Measurements from ENCODE around the gene CSH1.
"Not testable (repeated sequence)": the region's sequence is repeated elsewhere in the genome, so short reads cannot be mapped to it uniquely, and the experiment has no call there.

CSH1 gene

DNA sequence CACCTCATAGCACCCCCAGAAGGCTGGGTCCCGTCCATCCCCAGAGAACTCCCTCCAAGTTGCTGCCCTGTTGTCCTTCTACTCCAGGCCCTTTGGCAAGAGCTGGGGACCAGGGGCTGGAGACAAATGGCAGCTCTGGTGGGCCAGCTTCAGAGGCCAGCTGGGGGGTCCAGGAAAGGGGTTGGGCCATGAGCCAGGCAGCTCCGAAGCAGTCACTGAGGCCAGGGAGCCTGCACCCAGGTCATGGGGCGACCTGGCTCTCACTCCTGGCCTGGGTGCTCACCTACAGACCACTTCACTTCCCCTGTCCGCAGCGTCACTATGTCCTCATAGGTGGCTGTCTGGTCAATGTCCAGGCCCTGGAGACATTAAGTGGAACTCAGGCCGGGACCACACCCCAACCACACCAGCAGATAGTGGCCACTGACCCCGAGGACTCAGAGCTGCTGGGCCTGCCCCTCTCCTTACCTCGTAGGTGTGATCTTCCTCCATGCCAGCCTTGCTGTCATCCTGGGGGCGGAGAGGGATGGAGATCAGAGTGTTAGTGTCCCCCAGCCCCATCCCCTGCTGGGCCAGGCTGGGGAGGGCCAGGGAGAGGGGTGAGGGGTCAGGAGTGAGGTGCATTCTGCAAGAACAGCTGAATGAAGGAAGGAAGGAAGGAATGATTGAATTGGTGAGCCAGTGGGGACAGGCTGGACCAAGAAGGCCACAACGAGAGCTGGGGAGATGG is 32.8 kb upstream of the CSH1 start:
- DNase-seq (ENCODE audit: low spot score) = no peak

DNA sequence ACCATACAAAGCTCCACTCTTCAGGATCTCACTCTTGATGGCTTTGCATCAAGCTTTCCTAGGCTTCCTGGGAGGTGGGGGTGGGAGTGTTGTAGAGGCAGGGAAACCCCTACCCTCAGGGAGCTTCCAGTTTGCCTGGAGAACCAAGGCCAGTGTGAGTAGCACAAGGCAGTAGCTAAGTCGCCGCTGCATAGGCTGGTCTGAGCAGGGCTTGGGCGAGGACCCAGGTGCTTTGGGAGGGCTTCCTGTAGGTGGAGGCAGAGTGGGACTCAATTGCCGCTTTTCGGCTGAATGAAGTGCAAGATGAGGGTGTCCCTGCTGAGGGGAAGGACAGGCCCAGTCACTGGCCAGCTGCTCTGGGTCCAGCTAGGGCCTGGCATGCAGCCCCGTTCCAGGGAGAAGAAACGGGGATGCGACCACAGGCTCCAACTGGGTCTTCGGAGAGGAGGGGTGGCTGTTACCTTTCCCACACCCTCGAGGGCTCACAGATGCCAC is 31.8 kb upstream of the CSH1 start:
- no peak for DNase-seq (ENCODE audit: low spot score)

DNA sequence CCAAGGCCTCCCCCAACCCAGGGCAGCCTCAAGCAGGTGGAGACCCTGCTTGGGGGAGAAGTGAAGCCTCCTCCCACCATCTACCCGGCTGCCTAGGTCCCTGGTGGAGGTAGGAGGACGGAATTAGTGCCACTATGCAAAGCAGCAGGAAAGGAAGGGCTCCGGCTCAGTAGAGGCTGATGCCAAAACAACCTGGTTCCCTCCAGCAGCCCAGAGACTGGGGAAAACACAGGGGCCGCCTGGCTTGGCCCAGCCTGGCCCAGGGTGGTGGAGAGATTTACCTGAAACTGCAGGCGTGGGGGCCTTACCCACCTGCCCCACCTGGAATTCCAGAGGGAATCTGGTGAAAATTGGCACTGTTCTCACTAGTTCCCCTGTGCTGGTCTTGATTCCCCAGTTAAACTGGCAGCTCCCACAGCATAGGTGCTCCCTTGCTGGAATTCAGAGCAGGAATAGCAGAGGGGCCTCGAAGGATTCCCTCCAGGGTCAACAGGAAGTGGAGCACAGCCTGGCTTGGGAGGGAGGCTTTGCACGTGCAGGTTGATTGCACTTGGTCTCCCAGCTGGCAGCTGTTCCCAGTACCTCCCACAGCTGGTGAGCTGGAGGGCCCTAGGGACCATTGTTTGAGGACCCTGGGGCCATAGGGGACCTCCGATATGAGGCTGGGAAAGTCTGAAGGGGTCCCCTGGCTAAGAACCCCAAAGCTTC is 31.2 kb upstream of the CSH1 start:
- peak; percentile 7 for DNase-seq (ENCODE audit: low spot score)

- DNase-seq (ENCODE audit: low spot score) = no peak
Measured at GRCh38 chr17:63926164-63926563, 29.8 kb upstream of the CSH1 start.

GRCh38 chr17:63925615-63926014 is 29.2 kb upstream of the CSH1 start:
- peak; percentile 4 for DNase-seq (ENCODE audit: low spot score)

- DNase-seq (ENCODE audit: low spot score) = not testable (repeated sequence)
Measured at GRCh38 chr17:63922402-63922801, 26.0 kb upstream of the CSH1 start.

DNA sequence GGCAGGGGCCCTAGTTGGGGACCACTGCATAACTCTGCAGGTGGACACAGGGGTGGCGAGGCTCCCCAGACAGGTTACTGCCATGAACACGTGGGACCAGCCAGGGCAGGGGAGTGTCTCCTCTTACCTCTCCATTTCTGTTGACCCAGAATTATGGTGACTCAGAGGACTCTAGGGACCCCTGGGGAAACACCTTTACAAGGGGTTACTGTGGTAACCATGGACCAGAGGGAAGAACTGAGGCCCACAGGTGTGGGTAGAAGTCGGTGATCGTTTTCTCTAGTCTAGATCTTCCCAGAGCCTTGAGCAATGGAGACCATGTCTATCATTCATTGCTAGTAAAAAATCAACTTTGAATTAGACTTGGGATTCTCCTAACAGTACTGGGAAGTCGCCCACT is 24.4 kb upstream of the CSH1 start:
- DNase-seq (ENCODE audit: low spot score) = not testable (repeated sequence)

- DNase-seq (ENCODE audit: low spot score) = not testable (repeated sequence)
Measured at GRCh38 chr17:63920050-63920449, 23.7 kb upstream of the CSH1 start.

DNA sequence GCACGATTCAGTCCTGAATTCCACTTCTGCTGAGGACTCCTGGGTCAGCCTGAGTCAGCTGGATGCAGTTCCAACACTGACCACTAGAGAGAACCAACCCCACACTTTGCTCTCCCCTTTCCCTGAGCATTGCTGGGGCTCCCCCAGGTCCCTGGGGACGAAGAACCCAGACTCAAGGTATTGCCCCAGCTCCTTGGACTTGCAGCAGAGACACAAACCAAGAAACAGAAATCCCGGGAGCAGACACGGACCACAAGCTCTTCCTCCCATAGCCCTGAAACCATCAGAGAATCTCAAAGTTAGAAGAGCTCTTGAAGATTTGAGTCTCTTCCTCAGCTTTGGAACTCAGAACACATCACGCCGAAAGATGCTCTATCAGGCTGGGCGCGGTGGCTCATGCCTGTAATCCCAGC is 22.9 kb upstream of the CSH1 start:
- DNase-seq (ENCODE audit: low spot score) = peak; percentile 87

DNA sequence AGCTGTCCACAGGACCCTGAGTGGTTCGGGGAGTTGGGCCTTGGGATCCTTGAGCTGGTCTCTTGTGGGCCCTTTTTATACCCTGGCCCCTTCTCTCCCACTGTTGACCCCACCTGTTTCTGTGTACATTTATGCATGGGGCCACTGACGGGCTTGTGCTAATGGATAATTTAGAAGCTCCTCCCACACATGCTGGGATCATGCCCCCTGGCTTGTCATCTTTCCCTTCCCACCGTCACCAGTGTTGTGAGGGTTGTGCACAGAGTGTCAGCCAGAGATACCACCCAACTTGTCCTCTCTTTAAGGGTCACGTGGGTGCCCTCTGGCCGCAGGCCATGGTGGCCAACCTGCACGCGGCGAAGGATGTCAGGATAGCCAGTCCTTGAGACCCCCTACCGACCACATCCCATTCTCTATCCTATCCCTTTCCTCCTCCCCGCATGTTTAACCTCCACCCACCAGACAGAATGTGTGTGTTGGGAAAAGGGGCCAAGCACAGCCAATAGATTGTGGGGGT is 22.5 kb upstream of the CSH1 start, which contains the start of gene GH1:
TSS of gene GH1 (minus strand) at position 51 of the 517 bp plus-strand sequence. CDS start 63 bp downstream, outside the sequence.
- peak; percentile 3 for DNase-seq (ENCODE audit: low spot score)

DNA sequence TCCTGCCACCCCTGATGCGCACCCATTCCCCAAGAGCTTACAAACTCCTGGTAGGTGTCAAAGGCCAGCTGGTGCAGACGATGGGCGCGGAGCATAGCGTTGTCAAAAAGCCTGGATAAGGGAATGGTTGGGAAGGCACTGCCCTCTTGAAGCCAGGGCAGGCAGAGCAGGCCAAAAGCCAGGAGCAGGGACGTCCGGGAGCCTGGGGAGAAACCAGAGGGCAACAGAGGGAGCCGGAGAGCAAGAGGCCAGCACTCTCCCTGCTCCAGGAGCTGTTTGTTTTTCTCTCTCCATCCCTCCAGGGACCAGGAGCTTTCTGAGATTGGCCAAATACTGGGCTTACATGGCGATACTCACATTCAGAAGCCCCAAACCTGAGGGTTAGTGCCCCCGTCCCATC is 21.9 kb upstream of the CSH1 start:
- peak; percentile 10 for DNase-seq (ENCODE audit: low spot score)

GRCh38 chr17:63917646-63918045 is 21.3 kb upstream of the CSH1 start:
- peak; percentile 3 for DNase-seq (ENCODE audit: low spot score)

DNA sequence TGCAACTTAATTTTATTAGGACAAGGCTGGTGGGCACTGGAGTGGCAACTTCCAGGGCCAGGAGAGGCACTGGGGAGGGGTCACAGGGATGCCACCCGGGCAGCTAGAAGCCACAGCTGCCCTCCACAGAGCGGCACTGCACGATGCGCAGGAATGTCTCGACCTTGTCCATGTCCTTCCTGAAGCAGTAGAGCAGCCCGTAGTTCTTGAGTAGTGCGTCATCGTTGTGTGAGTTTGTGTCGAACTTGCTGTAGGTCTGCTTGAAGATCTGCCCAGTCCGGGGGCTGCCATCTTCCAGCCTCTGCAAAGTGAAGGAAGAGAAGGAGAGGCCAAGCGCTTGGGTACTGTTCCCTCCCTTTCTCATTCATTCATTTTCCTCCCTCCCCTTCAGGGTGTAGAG is 20.8 kb upstream of the CSH1 start:
- not testable (repeated sequence) for DNase-seq (ENCODE audit: low spot score)

GRCh38 chr17:63916566-63917185 is 20.3 kb upstream of the CSH1 start:
- no peak for DNase-seq (ENCODE audit: low spot score)

DNA sequence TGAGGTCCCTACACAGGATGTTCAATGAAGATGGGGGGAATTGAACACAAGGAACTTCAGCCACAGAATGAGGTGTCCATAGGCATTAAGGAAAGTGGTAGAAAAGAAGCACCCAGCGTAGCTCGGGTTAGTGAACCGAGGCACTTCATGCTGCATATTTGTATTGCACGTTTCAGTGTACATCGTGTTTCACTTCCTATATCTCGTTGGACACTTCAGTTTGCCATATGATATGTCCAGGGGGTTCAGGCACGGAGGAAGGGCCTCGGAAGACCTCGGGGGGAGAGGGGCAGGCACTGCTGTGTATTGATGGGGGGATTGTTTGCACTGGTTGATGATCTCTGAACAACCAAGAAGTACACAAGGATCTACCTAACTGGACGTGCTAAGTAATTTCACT is 19.4 kb upstream of the CSH1 start:
- not testable (repeated sequence) for DNase-seq (ENCODE audit: low spot score)

GRCh38 chr17:63914471-63914870 is 18.1 kb upstream of the CSH1 start:
- DNase-seq (ENCODE audit: low spot score) = no peak

DNA sequence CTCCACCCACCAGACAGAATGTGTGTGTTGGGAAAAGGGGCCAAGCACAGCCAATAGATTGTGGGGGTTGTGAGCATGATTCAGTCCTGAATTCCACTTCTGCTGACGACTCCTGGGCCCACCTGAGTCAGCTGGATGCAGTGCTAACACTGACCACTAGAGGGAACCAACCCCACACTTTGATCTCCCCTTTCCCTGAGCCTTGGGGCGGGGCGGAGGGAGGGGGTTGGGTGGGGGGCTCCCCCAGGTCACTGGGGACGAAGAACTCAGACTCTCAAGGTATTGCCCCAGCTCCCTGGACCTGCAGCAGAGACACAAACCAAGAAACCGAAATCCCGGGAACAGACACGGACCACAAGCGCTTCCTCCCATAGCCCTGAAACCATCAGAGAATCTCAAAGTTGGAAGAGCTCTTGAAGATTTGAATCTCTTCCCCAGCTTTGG is 15.3 kb upstream of the CSH1 start:
- peak; percentile 73 for DNase-seq (ENCODE audit: low spot score)

DNA sequence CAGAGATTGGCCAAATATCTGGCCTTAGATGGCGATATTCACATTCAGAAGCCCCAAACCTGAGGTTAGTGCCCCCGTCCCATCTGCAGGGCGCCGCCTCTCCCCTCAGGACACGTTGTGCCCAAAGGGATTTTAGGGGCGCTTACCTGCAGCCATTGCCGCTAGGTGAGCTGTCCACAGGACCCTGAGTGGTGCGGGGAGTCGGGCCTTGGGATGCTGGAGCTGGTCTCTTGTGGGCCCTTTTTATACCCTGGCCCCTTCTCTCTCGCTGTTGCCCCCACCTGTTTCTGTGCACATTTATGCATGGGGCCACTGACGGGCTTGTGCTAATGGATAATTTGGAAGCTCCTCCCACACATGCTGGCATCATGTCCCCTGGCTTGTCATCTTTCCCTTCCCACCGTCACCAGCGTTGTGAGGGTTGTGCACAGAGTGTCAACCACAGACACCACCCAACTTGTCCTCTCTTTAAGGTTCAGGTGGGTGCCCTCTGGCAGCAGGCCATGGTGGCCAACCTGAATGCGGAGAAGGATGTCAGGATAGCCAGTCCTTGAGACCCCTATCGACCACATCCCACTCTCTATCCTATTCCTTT is 14.8 kb upstream of the CSH1 start, which contains the start of gene CSHL1:
TSS of gene CSHL1 (minus strand) at position 218 of the 595 bp plus-strand sequence. CDS start at position 156, 62 bp downstream.
- no peak for DNase-seq (ENCODE audit: low spot score)

GRCh38 chr17:63910096-63910495 is 13.7 kb upstream of the CSH1 start:
- DNase-seq (ENCODE audit: low spot score) = no peak

DNA sequence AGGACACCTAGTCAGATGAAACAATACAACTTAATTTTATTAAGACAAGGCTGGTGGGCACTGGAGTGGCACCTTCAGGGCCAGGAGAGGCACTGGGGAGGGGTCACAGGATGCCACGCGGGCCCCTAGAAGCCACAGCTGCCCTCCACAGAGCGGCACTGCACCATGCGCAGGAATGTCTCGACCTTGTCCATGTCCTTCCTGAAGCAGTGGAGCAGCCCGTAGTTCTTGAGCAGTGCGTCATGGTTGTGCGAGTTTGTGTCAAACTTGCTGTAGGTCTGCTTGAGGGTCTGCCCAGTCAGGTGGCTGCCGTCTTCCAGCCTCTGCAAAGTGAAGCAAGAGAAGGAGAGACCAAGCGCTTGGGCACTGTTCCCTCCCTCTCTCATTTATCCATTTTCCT is 13.2 kb upstream of the CSH1 start:
- not testable (repeated sequence) for DNase-seq (ENCODE audit: low spot score)

- DNase-seq (ENCODE audit: low spot score) = peak; percentile 16
Measured at GRCh38 chr17:63907161-63907778, 10.9 kb upstream of the CSH1 start.

Data from AG20443 (cell line).